Measurements from ENCODE around the gene NR5A2.

NR5A2 gene

DNA sequence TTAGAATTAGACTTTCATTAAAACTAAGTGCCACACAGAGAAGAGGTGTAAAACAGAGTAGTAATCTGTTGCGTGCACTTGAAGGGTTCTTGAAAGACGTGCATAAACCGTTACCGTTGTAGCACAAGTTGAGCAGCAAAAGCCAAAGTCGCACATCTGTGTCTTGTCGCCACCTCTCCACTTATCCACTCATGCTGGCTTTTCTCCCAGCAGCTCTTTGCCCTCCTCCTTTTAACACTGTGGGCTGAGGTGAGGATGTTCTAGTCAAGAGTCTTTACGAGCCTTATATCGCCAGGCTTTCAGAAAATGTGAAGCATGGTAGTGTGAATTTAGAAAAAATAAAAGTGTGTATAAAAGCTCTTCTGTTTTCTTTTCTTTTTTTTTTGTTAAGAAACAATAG, 48.0 kb downstream of the NR5A2 start:
- no peak for DNase-seq

DNA sequence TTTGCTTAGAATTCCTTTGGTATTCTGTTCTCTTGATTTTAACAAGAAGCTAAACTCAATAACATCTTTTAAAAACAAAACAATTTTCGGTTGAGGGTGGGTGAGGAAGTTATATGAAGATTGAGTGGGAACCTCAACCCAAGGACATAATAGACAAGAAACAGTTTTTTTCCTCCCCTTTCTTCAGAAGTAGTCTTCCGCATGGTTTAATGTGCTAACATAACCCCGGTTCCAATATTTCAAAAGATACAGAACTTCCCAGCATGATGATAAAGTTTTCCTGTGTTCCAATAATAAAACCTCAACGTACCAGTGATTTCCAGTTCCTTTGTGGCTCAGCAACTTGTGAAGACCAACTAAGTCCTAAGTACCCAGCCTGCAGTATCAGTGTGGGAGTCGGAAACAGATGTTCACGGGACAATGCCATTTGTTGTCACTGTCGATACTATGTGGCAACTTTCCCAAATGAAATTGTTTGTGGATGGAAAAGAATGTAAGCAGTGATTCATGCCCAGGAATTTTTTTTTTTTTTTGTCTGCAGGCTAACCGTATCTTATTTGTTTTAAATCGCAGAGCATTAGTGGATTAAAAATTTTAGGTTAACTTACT, 48.5 kb downstream of the NR5A2 start:
- DNase-seq = no peak

DNA sequence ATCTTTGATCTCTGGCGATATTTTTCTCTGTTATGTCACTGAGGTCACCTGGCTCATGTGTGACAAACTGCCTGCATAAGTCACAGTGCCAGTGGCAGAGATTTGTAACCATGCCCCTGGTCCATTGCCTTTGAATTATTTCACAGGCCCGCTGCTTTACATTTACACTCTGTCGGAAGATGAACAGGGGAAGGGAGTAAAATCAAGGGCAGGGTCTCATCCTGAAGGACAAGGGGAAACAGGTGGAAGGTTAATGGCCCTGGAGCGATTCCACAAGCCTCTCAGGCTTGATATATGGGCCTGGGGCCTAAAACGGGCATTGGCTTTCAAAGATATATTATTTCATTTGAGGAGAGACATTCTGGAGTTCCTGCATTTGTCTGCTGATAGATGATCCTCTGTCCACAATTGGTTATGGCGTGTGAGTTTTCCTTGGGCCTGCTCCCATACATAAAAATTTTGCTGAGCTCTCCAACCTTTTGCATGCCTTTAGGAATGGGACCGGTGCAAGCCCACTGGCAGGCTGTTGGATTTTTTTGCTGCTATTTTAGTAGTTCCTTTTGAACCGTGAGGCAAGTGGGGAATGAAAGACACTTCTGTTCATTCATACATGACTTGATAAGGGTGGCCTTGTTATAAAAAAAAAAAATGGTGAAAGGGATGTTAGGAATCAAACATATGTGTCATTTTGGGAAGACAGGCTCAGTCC, 51.9 kb downstream of the NR5A2 start:
- DNase-seq = no peak

DNA sequence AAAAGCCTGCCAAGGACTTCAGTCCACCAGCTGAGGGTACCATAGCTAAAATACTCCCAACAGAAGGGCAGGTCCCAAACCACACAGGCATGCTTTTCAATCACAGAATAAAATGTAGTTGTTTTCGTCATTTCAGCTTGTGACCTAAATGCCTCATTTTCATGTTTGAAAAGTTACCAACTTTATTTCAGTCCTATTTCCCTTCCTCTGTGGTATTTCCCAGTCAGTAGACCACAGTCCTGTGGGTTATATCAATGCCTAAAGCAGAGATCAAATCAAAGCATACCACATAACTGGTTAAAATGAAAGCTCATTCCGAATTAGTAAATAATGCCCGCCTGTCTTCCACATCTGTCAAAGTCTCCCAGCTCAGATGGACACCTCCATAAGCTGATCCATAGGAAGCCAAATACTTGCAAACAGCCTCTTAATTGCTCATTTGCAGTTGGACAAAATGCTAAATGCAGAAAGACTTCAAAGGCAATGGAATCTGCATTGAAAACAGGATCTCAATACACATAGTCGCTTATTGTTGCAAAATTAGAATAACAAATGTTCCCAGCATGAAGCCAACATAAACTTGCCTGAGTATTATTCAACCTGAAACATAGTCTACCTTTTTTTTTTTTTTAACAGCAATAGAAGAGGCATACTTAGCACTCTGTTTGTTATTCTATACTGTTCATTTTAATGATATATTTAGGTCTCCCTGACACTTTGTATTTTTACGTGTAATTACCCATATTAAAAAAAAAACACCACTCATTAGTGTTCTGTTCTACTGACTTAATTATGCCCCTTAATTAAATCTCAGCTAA, 53.9 kb downstream of the NR5A2 start:
- DNase-seq = no peak

DNA sequence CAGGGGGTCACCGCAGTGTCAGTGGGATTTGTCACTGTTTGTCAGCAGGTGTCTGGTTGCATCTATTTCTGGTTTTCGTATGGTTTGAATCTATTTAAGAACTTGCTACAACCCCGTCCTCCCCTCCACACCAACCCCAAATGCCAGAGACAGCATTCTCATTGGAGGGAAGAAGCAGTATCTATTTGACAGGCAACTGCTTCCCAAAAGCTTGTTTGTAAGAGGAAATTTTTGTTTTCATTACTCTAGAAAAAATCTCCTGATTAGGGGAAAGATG, 54.4 kb downstream of the NR5A2 start:
- no peak for DNase-seq

DNA sequence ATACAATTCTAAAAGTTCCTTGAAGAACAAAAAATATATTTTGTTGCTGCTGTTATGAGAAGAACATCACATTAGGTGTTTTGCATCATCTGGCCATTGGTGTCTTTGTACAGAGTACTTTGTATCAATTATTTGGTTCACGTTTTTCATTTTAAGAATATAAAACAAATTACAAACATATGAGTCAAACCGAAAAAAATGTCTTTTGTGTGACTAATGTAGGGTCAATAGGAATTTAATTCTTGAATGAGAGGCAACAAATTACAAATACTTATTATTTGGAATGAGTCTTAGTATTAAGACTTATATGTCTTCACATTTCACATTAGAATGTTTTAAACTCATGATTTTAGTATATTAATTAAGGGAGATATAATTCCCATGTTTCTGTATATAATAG, 54.8 kb downstream of the NR5A2 start:
- no peak for DNase-seq

DNA sequence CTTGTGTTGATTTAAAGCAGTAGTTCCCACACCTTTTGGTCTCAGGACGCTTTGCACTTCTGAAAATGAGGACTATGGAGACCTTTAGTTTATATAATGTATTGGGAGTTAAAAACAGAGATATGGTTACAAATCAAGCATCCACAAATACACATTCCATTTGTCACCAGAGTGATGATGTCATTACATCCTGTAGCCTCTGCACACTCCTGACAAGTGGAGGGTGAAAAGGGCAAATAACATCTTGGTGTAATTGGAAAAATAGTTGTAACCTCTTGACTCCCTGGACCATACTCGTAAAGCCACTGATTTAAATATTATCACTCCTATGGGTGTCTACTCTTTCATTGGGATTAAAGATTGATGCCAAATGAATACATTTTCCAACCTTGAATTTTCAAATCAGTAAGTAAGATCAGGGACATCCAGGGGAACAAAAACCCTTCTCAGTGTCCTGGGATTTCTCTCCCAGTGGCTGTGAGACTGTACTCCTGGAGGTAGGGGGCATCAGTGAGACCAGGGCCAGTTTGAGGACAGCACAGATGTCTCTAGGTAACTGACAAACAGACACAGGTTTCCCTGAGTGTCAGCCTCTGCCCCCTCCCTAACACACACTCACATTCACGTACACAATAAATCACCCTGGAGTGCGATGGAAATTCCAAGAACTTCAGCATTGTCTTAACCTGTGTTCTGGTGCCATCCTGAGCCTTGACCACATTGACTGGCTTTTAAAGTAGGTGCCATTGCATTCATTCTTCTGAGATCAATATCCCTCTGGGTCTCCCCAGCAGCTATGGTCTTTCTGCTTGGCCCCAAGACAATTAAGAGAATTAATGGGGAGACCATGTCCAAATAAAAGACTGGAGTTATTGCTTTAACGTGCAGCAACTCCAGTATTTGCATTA, 63.0 kb downstream of the NR5A2 start:
- no peak for DNase-seq

DNA sequence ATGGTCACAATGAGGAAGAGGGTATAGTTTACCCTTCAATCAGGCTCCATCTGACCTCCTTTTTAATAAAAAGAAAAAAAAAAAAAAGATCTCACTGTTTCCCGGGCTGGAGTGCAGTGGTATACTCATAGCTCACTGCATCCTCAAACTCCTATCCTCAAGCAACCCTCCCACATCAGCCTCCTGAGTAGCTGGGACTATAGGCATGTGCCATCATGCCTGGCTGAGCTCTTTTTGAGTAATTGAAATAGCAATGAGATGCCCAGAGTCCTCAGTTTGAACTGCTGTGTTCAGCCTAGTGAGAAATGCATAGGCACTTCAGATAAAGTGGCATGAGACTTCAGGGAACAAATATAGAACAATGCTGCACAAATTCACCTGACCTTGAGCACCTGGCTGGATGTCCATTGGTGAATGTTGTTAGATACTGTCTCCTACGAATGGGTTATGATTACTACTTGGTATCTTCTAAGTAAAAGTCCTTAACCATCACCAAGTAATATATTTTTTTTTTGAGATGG, 67.6 kb downstream of the NR5A2 start:
- no peak for DNase-seq

GRCh38 chr1:200096774-200097173, 69.3 kb downstream of the NR5A2 start:
- DNase-seq = no peak

GRCh38 chr1:200099040-200099439, 71.5 kb downstream of the NR5A2 start:
- no peak for DNase-seq

GRCh38 chr1:200103966-200104583, 76.6 kb downstream of the NR5A2 start:
- no peak for DNase-seq

- DNase-seq = no peak
Observed at GRCh38 chr1:200107004-200107470, 79.5 kb downstream of the NR5A2 start.

DNA sequence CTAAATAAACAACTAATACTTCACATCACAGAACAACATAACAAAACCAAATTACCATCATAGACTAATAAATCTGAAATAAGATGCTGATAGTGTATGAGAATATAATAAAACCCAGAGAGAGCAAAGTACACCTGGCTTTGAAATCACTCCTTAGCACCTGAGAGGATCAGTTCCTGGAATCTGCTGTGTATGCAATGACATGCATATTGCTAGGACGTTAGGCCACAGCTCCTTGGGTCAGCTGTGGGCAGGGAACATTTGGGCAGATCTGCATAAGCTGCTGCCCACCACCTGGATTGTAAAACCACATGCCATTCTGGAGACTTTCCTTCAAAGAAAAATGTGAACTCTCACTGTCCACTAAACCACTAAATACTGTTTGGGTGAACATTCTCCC, 81.1 kb downstream of the NR5A2 start:
- no peak for DNase-seq

DNA sequence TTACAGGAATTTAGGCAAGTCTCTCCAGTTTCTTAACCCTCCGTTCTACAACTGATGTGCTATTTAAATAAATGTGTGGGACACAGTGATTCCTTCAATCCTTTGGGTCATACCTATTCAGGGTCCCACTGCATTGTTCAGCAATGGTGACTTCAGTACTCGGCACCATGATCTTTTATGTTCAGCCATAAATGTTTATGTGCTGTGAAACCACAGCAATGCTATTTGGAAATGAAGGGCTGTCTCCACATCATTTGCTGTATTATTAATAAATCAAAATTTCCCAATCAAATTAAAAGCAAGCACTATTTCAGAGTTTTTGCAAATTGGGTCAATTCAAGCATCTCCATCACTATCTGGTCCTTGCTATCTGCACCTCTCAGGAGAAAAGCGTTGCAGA, 84.8 kb downstream of the NR5A2 start:
- DNase-seq = no peak

- no peak for DNase-seq
Observed at GRCh38 chr1:200115532-200115931, 88.0 kb downstream of the NR5A2 start.

GRCh38 chr1:200116324-200116723, 88.8 kb downstream of the NR5A2 start:
- DNase-seq = no peak

DNA sequence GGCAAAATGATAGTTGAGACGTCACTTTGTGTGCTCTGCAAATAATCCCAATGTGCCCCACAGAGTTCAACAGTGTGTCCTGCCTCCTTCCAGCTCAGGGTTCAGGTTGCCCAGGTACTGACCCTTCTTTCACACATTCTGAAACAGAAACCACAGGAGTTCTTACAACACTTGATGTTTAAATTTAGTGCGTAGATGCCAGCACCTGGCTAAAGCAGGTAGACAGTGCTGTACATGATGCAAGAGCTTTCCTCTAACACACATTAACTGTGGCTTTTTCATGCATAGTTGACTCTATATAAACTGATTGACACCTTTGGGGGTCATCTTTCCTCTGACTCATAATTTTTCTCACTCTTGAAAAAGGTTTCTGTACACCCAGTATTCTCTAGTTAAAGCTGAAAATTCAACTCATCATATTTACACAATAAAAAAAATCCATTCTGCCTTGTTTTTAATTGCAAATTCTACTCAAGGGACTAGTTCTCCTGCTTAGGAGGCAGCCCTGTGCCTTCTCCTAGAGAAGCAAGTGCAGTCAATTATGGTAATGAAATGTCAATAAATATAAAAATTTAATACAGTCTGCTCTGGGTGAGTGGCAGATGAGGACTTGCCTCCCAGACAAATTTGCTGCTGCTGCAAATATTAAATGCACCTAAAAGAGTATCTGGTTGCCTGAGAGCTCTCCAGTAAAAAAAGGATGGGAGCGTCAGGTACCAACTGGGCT, 91.4 kb downstream of the NR5A2 start:
- DNase-seq = no peak

GRCh38 chr1:200121421-200121820, 93.9 kb downstream of the NR5A2 start:
- DNase-seq = no peak

DNA sequence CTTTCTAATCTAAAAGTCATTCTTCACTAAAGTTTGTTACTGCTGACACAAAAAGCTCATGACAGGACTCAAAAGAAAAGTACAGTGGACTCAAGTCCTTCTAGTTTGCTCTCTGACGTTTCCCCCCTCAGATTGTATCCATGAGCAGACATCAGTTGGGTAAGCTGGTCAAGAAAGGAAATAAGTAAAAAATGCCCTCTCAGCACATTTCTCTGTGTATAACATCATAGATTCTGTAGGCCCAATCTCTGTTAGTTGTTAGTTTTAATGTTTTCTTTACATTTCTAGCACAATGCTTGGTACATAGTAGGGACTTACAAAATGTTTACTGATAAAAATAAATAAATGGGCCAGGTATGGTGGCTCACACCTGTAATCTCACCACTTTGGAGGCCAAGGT, 96.8 kb downstream of the NR5A2 start:
- DNase-seq = no peak

DNA sequence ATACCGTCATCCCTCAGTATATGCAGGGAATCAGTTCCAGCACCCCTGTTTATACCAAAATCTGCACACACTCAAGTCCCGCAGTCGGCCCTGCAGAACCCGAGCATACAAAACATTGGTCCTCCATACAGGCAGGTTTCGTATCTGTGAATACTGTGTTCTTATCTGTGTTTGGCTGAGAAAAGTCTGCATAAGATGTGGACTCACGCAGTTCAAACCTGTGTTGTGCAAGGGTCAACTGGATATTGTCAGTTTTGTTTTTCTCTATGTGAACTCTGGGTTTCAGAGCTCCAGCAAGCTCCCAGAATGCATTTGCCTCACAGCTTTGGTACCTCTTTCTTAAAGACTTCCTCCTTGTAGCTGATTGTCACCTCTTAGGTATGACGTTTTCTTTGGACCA, 100.6 kb downstream of the NR5A2 start:
- no peak for DNase-seq

DNA sequence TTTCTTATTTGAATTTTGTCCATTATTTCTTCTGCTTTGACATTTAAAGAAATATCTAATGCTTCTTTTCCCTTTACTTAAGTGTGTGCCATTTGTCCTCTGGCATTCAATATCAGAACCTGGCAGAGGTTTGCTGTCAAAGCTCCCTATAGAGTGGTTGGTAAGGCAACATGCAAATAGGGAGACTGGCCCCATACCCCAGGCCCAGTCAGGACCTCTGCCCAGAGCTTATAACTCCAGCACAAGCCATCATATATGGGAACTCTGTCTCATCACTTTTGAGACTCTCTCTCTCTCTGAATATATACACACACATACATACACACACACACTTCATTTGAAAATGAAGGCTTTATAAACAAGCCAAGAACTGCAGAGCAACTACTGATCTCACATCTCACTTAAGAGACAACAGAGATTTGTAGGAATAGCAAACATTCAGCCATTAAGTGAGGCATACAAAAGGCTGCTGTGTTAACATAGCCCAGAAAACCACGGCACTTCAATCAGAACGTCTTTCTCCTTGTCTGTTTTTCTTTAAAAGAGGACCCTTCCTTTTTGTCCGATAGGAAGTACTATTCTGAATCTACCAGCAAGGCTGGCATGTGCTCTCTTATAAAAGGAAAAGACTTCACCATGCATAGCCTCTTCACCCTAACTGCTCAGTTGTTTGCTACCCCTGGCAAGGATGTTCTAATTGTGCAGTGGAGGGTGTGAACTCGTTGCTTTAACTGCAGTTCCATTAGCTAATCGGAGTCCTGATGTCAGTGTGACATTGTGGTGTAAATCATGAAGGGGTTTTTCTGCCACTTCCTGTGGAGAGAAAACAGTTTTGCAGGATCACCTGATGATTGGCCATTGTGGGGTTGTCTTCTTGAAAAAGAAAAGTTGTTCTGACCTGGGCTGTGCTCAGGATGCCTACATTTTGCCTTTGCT, 101.7 kb downstream of the NR5A2 start:
- DNase-seq = no peak

Measured in MV-4-11 (cell line).